H9 (cell line): ENCODE measurements around the gene OSBPL10. TPM values are rescaled to one million over a fixed set of nuclear protein-coding genes. Genes with fewer than 3 reads are reported as not detected.

Experiments
- DNase-seq: peaks from one replicate; pipeline ENCODE4 v3.0.0-alpha.2; 2017
- H2AFZ ChIP-seq: one replicate; pipeline ENCODE4 v1.6.1; 2013; ENCODE audit warnings: mild to moderate bottlenecking, low read length, control low read depth, moderate library complexity
- H2AK5ac ChIP-seq: 2 replicates; pipeline ENCODE4 v1.6.1; 2013; ENCODE audit warnings: low read length, control low read depth, mixed read lengths; ENCODE audit not compliant: insufficient read length
- H2BK120ac ChIP-seq: one replicate; pipeline ENCODE4 v1.6.1; 2013; ENCODE audit warnings: low read depth, mild to moderate bottlenecking, low read length, control low read depth, inconsistent platforms; ENCODE audit not compliant: poor library complexity, severe bottlenecking
- H2BK12ac ChIP-seq: 2 replicates; pipeline ENCODE4 v1.6.1; 2013; ENCODE audit warnings: low read length, control low read depth, mixed read lengths, low read depth; ENCODE audit not compliant: insufficient read length
- H2BK15ac ChIP-seq: 2 replicates; pipeline ENCODE4 v1.6.1; 2013; ENCODE audit warnings: low read depth, low read length, control low read depth
- H2BK20ac ChIP-seq: one replicate; pipeline ENCODE4 v1.6.1; 2013; ENCODE audit warnings: low read depth, mild to moderate bottlenecking, low read length, control low read depth, inconsistent platforms; ENCODE audit not compliant: poor library complexity, severe bottlenecking
- H2BK5ac ChIP-seq: 2 replicates; pipeline ENCODE4 v1.6.1; 2013; ENCODE audit warnings: low read length, control low read depth, mixed read lengths; ENCODE audit not compliant: insufficient read length
- H3K14ac ChIP-seq: 2 replicates; pipeline ENCODE4 v1.6.1; 2013; ENCODE audit warnings: low read length, control low read depth; ENCODE audit not compliant: insufficient read depth
- H3K18ac ChIP-seq: 2 replicates; pipeline ENCODE4 v1.6.1; 2013; ENCODE audit warnings: low read depth, mild to moderate bottlenecking, mixed read lengths, low read length, control low read depth; ENCODE audit not compliant: insufficient read length
- H3K23ac ChIP-seq: 2 replicates; pipeline ENCODE4 v1.6.1; 2013; ENCODE audit warnings: low read length, control low read depth, mixed read lengths, low read depth; ENCODE audit not compliant: insufficient read length
- H3K23me2 ChIP-seq: 2 replicates; pipeline ENCODE4 v1.6.1; 2013; ENCODE audit warnings: low read depth, mild to moderate bottlenecking, mixed read lengths, low read length, control low read depth; ENCODE audit not compliant: insufficient read length, poor library complexity, severe bottlenecking
- H3K27ac ChIP-seq: 2 replicates; pipeline ENCODE4 v1.5.1; 2013; ENCODE audit warnings: low read length, control low read depth, mixed read lengths, low read depth; ENCODE audit not compliant: insufficient read length
- H3K27me3 ChIP-seq: 2 replicates; pipeline ENCODE4 v1.6.1; 2013; ENCODE audit warnings: low read length, control low read depth, inconsistent platforms; ENCODE audit not compliant: insufficient read depth
- H3K4ac ChIP-seq: 2 replicates; pipeline ENCODE4 v1.6.1; 2013; ENCODE audit warnings: low read depth, mild to moderate bottlenecking, control low read depth, inconsistent platforms, low read length, moderate library complexity
- H3K4me1 ChIP-seq: 2 replicates; pipeline ENCODE4 v1.6.1; 2013; ENCODE audit warnings: low read length, control low read depth, inconsistent platforms; ENCODE audit not compliant: insufficient read depth
- H3K4me2 ChIP-seq: 2 replicates; pipeline ENCODE4 v1.6.1; 2013; ENCODE audit warnings: low read length, control low read depth, mixed read lengths; ENCODE audit not compliant: insufficient read length, insufficient read depth
- H3K56ac ChIP-seq: 2 replicates; pipeline ENCODE4 v1.6.1; 2013; ENCODE audit warnings: low read depth, mild to moderate bottlenecking, mixed read lengths, low read length, control low read depth; ENCODE audit not compliant: insufficient read length
- H3K79me1 ChIP-seq: 2 replicates; pipeline ENCODE4 v1.6.1; 2013; ENCODE audit warnings: low read depth, mild to moderate bottlenecking, moderate library complexity, low read length, control low read depth, inconsistent platforms; ENCODE audit not compliant: insufficient read depth, poor library complexity, severe bottlenecking
- H3K79me2 ChIP-seq: 2 replicates; pipeline ENCODE4 v1.6.1; 2013; ENCODE audit warnings: low read length, control low read depth, inconsistent platforms; ENCODE audit not compliant: insufficient read depth
- H3K9ac ChIP-seq: 2 replicates; pipeline ENCODE4 v1.6.1; 2013; ENCODE audit warnings: low read length, control low read depth, mixed read lengths; ENCODE audit not compliant: insufficient read length; ENCODE audit errors: extremely low read depth
- H3K9me3 ChIP-seq: one replicate; pipeline ENCODE4 v1.6.1; 2013; ENCODE audit warnings: low read depth, low read length, inconsistent platforms; ENCODE audit not compliant: control insufficient read depth
- H3T11ph ChIP-seq: one replicate; pipeline ENCODE4 v1.6.1; 2013; ENCODE audit warnings: mild to moderate bottlenecking, low read length, control low read depth, inconsistent platforms
- H4K20me1 ChIP-seq: one replicate; pipeline ENCODE4 v1.6.1; 2013; ENCODE audit not compliant: control insufficient read depth, insufficient read length, insufficient read depth
- H4K5ac ChIP-seq: 2 replicates; pipeline ENCODE4 v1.6.1; 2013; ENCODE audit warnings: low read depth, mild to moderate bottlenecking, mixed read lengths, low read length, control low read depth; ENCODE audit not compliant: insufficient read length
- H4K8ac ChIP-seq: replicated peaks from 2 replicates; pipeline ENCODE4 v1.6.1; 2013; ENCODE audit warnings: low read length, control low read depth, mixed read lengths, low read depth; ENCODE audit not compliant: insufficient read length
- H4K91ac ChIP-seq: 2 replicates; pipeline ENCODE4 v1.6.1; 2013; ENCODE audit warnings: low read depth, mild to moderate bottlenecking, moderate library complexity, mixed read lengths, low read length, control low read depth; ENCODE audit not compliant: insufficient read length
- H3K27ac Mint-ChIP-seq, 3 experiments: 2 replicates in 2 of 3; 3 replicates in 1 of 3; pipeline ENCODE4 v1.8.0; 2020 to 2021; ENCODE audit warnings: mixed read lengths in 3 of 3, mild to moderate bottlenecking in 1 of 3, moderate library complexity in 1 of 3
- H3K27me3 Mint-ChIP-seq: 2 replicates; pipeline ENCODE4 v1.8.0; 2021; ENCODE audit warnings: low read depth, mild to moderate bottlenecking, moderate library complexity, mixed read lengths
- H3K36me3 Mint-ChIP-seq, 3 experiments: 2 replicates in 2 of 3; 3 replicates in 1 of 3; pipeline ENCODE4 v1.8.0; 2020 to 2021; ENCODE audit warnings: low read depth in 3 of 3, mixed read lengths in 3 of 3; ENCODE audit not compliant: insufficient read depth in 1 of 3
- H3K4me1 Mint-ChIP-seq, 2 experiments: 2 replicates each; pipeline ENCODE4 v1.8.0; 2020; ENCODE audit warnings: mixed read lengths in 2 of 2
- H3K4me3 Mint-ChIP-seq, 2 experiments: 2 replicates in 1 of 2; 3 replicates in 1 of 2; pipeline ENCODE4 v1.8.0; 2020 to 2021; ENCODE audit warnings: mild to moderate bottlenecking in 2 of 2, mixed read lengths in 2 of 2, moderate library complexity in 1 of 2
- H3K9me3 Mint-ChIP-seq, 2 experiments: 2 replicates in 1 of 2; 3 replicates in 1 of 2; pipeline ENCODE4 v1.8.0; 2020; ENCODE audit warnings: mild to moderate bottlenecking in 2 of 2, mixed read lengths in 2 of 2, moderate library complexity in 1 of 2
- CTCF ChIP-seq: fragments of 200-600 bp; sonication (generic); conservative IDR thresholded peaks from 3 replicates; pipeline ENCODE4 v1.8.0; 2021; ENCODE audit warnings: antibody characterized with exemption, mild to moderate bottlenecking
- total RNA-seq: library from RNA; stranded (reverse); gene quantifications from 2 replicates; pipeline ENCODE4 v1.2.1, GENCODE V29; 2021

OSBPL10 gene
- total RNA-seq, 1 experiment from 2014 or later = 42.7 TPM

GRCh38 chr3:31654998-31655397, 326.1 kb downstream of the OSBPL10 start:
- Mint-ChIP-seq H3K27me3 (no peaks in the 10 kb centered on the region), H3K4me1 (no peaks in the 10 kb centered on the region), H3K4me3 (no peak overlapping the region), H3K36me3 (peaks cover 72 to 95% (median 79%) of the 10 kb centered on the region in 3 experiments), H3K27ac (no peak overlapping the region), H3K9me3 (peaks cover 62 to 72% of the 10 kb centered on the region in 2 experiments)
- Histone ChIP-seq H3K4me2 (no peak overlapping the region), H4K8ac (no peak overlapping the region), H2AK5ac (no peak overlapping the region), H3K18ac (no peak overlapping the region), H3K56ac (no peak overlapping the region), H2BK15ac (no peak overlapping the region), H2AFZ (no peak overlapping the region), H2BK20ac (no peak overlapping the region), H3K4me1 (no peaks in the 10 kb centered on the region), H3K79me2 (no peaks in the 10 kb centered on the region), H3K4ac (no peak overlapping the region), H3K23ac (no peak overlapping the region), H3K27me3 (no peaks in the 10 kb centered on the region), H4K5ac (no peak overlapping the region), H2BK12ac (no peak overlapping the region), H3K9me3 (peaks cover 6% of the 10 kb centered on the region), H3K27ac (no peak overlapping the region), H3K79me1 (no peaks in the 10 kb centered on the region), H4K91ac (no peak overlapping the region), H2BK5ac (no peak overlapping the region), H3T11ph (no peak overlapping the region), H3K9ac (no peak overlapping the region), H4K20me1 (no peaks in the 10 kb centered on the region), H3K14ac (no peak overlapping the region), H2BK120ac (no peak overlapping the region), H3K23me2 (no peaks in the 10 kb centered on the region)
- no peak for TF ChIP-seq CTCF
- DNase-seq = no peak
